NCI-H82 (cell line): ENCODE results near the gene GCNT1.
"Not testable (repeated sequence)": the region's sequence is repeated elsewhere in the genome, so short reads cannot be mapped to it uniquely, and the experiment has no call there.

Experiments
- DNase-seq: peaks from one replicate; lab custom pipeline; 2025; lab: John Stamatoyannopoulos, UW

Gene GCNT1

GRCh38 chr9:76458903-76459693 is at the start of gene GCNT1:
Gene GCNT1 (plus strand): TSS chr9:76459182. CDS start chr9:76502382, 43,200 bp downstream.
- peak; percentile 91 for DNase-seq

- no peak for DNase-seq
Observed at GRCh38 chr9:76412638-76413037, 46.3 kb upstream of the GCNT1 start.

GRCh38 chr9:76413658-76414057 is 45.3 kb upstream of the GCNT1 start:
- no peak for DNase-seq

GRCh38 chr9:76414661-76415060 is 44.3 kb upstream of the GCNT1 start:
- no peak for DNase-seq

GRCh38 chr9:76415154-76415553 is 43.8 kb upstream of the GCNT1 start:
- no peak for DNase-seq

GRCh38 chr9:76415731-76416130 is 43.3 kb upstream of the GCNT1 start:
- no peak for DNase-seq

- DNase-seq = no peak
Observed at GRCh38 chr9:76417394-76417793, 41.6 kb upstream of the GCNT1 start.

GRCh38 chr9:76419782-76420380 is 39.1 kb upstream of the GCNT1 start:
- DNase-seq = peak; percentile 49

- no peak for DNase-seq
Observed at GRCh38 chr9:76423216-76424177, 35.5 kb upstream of the GCNT1 start.

GRCh38 chr9:76424491-76424890 is 34.5 kb upstream of the GCNT1 start:
- DNase-seq = no peak

GRCh38 chr9:76425677-76426453 is 33.1 kb upstream of the GCNT1 start:
- no peak for DNase-seq

- DNase-seq = no peak
Observed at GRCh38 chr9:76426807-76427419, 32.1 kb upstream of the GCNT1 start.

GRCh38 chr9:76431601-76432000 is 27.4 kb upstream of the GCNT1 start:
- no peak for DNase-seq

- no peak for DNase-seq
Observed at GRCh38 chr9:76433406-76433805, 25.6 kb upstream of the GCNT1 start.

GRCh38 chr9:76433836-76434235 is 25.1 kb upstream of the GCNT1 start:
- no peak for DNase-seq

GRCh38 chr9:76434897-76435296 is 24.1 kb upstream of the GCNT1 start:
- not testable (repeated sequence) for DNase-seq

GRCh38 chr9:76437017-76437699 is 21.8 kb upstream of the GCNT1 start:
- not testable (repeated sequence) for DNase-seq

GRCh38 chr9:76438841-76439588 is 20.0 kb upstream of the GCNT1 start:
- DNase-seq = no peak

- no peak for DNase-seq
Observed at GRCh38 chr9:76441551-76442322, 17.2 kb upstream of the GCNT1 start.
